Measurements from ENCODE around the gene GALK2.
A peak's percentile ranks its signal among the peaks of the same experiment; 100 is the strongest.

Gene GALK2

GRCh38 chr15:49169880-49170597 lies at the start of gene GALK2:
Gene GALK2, plus strand, starts transcription at chr15:49170247. Its CDS starts 76 bp downstream, at chr15:49170323.
- DNase-seq (ENCODE audit: low spot score) = peak; percentile 72
- FAIRE-seq = peak; percentile 77

GRCh38 chr15:49120832-49121231 lies 49.2 kb upstream of the GALK2 start:
- DNase-seq (ENCODE audit: low spot score) (no peak), FAIRE-seq (no peak)

GRCh38 chr15:49121901-49122300 lies 48.1 kb upstream of the GALK2 start:
- DNase-seq (ENCODE audit: low spot score) (no peak), FAIRE-seq (no peak)

- DNase-seq (ENCODE audit: low spot score) = no peak
- no peak for FAIRE-seq
These were observed 47.4 kb upstream of the GALK2 start for GRCh38 chr15:49122541-49123062.

GRCh38 chr15:49124371-49124770 lies 45.7 kb upstream of the GALK2 start:
- DNase-seq (ENCODE audit: low spot score) (no peak), FAIRE-seq (no peak)

- DNase-seq (ENCODE audit: low spot score) = no peak
- FAIRE-seq = no peak
These were observed 38.6 kb upstream of the GALK2 start for GRCh38 chr15:49131403-49131802.

GRCh38 chr15:49134683-49135341 lies 35.2 kb upstream of the GALK2 start:
- DNase-seq (ENCODE audit: low spot score) (peak; percentile 14), FAIRE-seq (no peak)

- FAIRE-seq (no peak), DNase-seq (ENCODE audit: low spot score) (peak; percentile 62)
These were observed 34.6 kb upstream of the GALK2 start for GRCh38 chr15:49135342-49135857.

GRCh38 chr15:49135911-49136310 lies 34.1 kb upstream of the GALK2 start:
- peak; percentile 86 for DNase-seq (ENCODE audit: low spot score)
- FAIRE-seq = peak; percentile 91

GRCh38 chr15:49137861-49138260 lies 32.2 kb upstream of the GALK2 start:
- FAIRE-seq (peak; percentile 27), DNase-seq (ENCODE audit: low spot score) (no peak)

- DNase-seq (ENCODE audit: low spot score) = no peak
These were observed 24.1 kb upstream of the GALK2 start for GRCh38 chr15:49145651-49146609.

GRCh38 chr15:49148298-49148697 lies 21.7 kb upstream of the GALK2 start:
- DNase-seq (ENCODE audit: low spot score) (no peak), FAIRE-seq (no peak)

More at GRCh38 chr15:49145651-49146609, 24.1 kb upstream of the GALK2 start:
- FAIRE-seq = peak; percentile 72

- no peak for FAIRE-seq
- no peak for DNase-seq (ENCODE audit: low spot score)
These were observed 21.3 kb upstream of the GALK2 start for GRCh38 chr15:49148727-49149126.

GRCh38 chr15:49151831-49152230 lies 18.2 kb upstream of the GALK2 start:
- no peak for FAIRE-seq

GRCh38 chr15:49152552-49153312 lies 17.3 kb upstream of the GALK2 start:
- FAIRE-seq = no peak

More at GRCh38 chr15:49151831-49152230, 18.2 kb upstream of the GALK2 start:
- DNase-seq (ENCODE audit: low spot score) = no peak

GRCh38 chr15:49154359-49154758 lies 15.7 kb upstream of the GALK2 start:
- DNase-seq (ENCODE audit: low spot score) (no peak), FAIRE-seq (no peak)

More at GRCh38 chr15:49152552-49153312, 17.3 kb upstream of the GALK2 start:
- DNase-seq (ENCODE audit: low spot score) = no peak

GRCh38 chr15:49154799-49155109 lies 15.3 kb upstream of the GALK2 start:
- no peak for DNase-seq (ENCODE audit: low spot score)
- no peak for FAIRE-seq

GRCh38 chr15:49155110-49155833 lies 14.8 kb upstream of the GALK2 start, which contains the start of gene COPS2:
Gene COPS2, minus strand, starts transcription at chr15:49155599. Its CDS starts 21 bp downstream, at chr15:49155578.
- peak; percentile 93 for DNase-seq (ENCODE audit: low spot score)
- peak; percentile 69 for FAIRE-seq

GRCh38 chr15:49155834-49156627 lies 14.0 kb upstream of the GALK2 start:
- FAIRE-seq (no peak), DNase-seq (ENCODE audit: low spot score) (no peak)
